Retinal pigment epithelial cell (primary cell): Measurements from ENCODE around the gene P2RX1.

Source experiments
- DNase-seq: peaks from one replicate; pipeline ENCODE4 v3.0.0-alpha.2; 2010; ENCODE audit warnings: low read depth
- H3K4me3 ChIP-seq: 2 replicates; pipeline ENCODE4 v1.5.1; 2011; ENCODE audit warnings: mild to moderate bottlenecking, low read length, control low read depth, moderate library complexity
- TF ChIP-seq, protein P1 (sequence below): conservative IDR thresholded peaks from 2 replicates; pipeline ENCODE4 v1.5.1; 2011; ENCODE audit warnings: low read depth, low read length, control low read depth, inconsistent platforms

P2RX1 gene

DNA sequence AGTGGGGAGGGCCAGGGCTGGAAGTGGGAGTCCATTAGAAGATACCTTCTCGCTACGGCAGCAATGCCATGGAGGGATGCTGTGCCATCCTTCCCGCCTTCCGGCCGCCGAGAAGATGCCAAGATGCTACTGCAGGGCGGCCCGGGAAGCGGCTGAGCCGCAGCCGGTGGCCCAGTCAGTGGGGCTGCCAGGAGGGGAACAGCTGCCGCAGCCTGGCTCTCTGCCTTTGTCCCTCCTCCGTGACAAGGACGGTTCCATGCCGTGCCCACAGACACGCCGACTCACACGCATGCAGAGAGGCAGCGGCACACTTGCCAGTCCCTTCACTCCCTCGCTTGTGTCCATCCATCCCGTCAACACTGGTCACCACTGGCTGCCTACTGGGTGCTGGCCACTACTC lies 50.0 kb downstream of the P2RX1 start:
- TF ChIP-seq, protein P1, sequence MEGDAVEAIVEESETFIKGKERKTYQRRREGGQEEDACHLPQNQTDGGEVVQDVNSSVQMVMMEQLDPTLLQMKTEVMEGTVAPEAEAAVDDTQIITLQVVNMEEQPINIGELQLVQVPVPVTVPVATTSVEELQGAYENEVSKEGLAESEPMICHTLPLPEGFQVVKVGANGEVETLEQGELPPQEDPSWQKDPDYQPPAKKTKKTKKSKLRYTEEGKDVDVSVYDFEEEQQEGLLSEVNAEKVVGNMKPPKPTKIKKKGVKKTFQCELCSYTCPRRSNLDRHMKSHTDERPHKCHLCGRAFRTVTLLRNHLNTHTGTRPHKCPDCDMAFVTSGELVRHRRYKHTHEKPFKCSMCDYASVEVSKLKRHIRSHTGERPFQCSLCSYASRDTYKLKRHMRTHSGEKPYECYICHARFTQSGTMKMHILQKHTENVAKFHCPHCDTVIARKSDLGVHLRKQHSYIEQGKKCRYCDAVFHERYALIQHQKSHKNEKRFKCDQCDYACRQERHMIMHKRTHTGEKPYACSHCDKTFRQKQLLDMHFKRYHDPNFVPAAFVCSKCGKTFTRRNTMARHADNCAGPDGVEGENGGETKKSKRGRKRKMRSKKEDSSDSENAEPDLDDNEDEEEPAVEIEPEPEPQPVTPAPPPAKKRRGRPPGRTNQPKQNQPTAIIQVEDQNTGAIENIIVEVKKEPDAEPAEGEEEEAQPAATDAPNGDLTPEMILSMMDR = no peak
- H3K4me3 ChIP-seq = no peak overlapping the region

DNA sequence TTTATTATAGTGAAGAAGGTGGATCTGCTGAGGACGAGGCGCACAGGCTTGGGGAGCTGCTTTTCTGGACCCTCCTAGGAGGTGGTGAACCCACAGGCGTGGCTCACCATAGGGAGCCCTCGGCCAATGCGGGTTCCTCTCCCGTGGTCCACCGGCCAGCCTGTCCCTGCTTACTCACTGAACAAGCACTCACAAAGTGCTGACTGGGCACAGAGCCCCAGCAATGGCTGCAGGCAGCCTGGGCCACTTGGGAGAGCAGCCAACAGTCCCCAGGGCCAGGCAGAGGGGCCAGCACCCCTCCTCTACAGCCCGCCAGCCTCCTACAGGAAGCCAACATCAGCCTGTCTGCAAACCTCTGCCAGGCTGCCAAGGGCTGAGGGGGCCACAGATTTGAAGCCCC lies 51.1 kb downstream of the P2RX1 start:
- no peak overlapping the region for H3K4me3 ChIP-seq
- TF ChIP-seq, protein P1 = no peak
- DNase-seq = no peak

More for the DNA sequence above, 50.0 kb downstream of the P2RX1 start:
- DNase-seq = no peak

DNA sequence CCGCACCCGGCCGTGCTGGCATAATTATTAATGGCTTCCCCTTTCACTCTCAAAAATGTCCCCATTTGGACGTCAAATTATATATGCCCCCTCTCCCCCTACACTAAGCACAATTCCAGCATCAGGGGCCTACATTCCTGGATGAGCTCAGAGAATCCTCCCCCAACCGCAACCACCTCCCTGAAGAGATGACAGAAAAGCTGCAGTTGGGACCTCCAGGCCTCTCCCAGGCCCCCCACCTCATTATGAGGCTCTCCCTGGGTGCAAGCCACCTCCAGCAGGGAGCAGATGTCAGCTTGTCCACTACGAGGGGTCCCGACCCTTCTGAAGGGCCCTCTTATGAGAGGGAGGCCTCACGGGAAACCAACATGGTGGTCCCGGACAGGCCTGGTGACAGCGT lies 51.7 kb downstream of the P2RX1 start:
- TF ChIP-seq, protein P1 = no peak
- DNase-seq = no peak
- H3K4me3 ChIP-seq = no peak overlapping the region

DNA sequence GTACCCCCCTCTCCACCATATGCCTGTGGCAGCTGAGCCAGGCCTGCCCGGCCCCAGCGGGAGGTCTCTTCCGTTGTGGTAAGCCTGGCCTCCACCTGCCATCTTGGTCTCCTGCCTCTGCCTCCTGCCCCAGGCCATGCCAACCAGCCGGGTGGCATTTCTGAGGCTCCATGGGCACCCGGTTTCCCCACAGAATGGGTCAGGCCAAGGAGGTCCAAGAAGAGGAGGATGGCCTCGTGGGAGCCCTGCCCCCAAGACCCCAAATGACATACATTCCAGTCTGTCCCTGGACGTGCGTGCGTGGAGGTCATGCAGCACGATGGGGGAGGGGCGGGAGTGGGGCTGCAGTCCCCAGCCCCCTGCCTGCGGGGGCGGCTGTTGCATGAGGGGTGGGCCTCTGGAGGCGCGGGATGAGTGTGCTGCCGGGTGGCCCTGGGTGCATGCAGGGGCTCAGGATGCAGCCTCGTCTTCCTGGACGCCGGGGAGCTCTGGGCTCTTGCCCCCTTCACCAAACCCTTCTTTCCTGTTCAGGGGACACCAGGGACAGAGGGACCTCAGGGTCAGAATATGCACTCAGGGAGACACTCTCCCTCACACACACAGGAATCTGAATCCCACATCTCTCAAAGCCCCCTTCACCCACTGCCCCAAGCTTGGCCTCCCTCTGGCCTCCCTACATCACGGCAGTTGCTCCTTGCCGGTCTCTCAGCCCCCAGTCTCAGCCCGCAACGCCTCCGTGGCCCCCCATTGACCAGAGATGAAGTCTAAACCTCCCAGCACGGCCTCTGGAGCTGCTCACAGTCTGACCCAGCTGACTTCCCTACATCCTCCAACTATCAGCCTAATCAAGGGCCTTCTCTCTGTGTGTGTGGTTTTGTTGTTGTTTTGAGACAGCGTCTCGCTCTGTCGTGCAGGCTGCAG lies 54.2 kb downstream of the P2RX1 start:
- no peak overlapping the region for H3K4me3 ChIP-seq
- DNase-seq = no peak
- TF ChIP-seq, protein P1 = no peak

DNA sequence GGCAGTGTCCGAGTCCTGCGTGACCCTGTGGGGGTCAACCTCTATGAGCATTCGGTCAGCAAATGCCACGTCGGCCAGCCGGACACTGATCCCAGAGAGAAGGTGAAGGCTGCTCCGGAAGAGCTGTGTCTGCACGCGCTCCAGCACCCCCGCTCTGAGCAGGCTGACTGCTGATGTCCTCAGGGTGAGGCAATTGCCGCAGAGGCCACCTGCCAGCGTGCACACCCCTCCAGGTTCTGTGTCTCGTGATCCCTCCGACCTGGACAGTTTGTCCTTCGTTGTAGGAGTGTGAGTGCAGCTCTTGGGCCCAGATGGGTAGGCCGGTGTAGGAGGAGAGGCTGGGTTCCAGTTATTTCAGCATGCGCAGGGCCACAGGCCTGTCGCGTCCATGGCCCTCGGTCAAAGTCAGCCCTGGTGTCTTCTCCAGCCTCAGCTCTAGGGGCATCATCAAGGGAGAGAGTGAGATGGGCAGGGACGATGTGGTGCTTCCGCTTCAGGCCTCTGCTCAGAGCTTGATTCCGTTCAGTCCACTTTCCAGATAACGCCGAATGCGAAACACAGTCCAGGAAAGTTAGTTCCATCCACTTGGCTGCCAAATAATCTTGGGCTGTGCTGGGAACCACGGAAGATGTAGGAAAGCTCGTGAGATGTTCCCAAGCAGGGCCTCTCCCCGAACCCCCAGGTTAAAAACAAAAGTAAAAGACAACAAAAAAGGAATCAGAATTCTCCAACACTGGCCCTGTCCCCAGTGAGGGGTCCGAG lies 55.1 kb downstream of the P2RX1 start:
- DNase-seq = no peak
- TF ChIP-seq, protein P1 = no peak
- H3K4me3 ChIP-seq = no peak overlapping the region

DNA sequence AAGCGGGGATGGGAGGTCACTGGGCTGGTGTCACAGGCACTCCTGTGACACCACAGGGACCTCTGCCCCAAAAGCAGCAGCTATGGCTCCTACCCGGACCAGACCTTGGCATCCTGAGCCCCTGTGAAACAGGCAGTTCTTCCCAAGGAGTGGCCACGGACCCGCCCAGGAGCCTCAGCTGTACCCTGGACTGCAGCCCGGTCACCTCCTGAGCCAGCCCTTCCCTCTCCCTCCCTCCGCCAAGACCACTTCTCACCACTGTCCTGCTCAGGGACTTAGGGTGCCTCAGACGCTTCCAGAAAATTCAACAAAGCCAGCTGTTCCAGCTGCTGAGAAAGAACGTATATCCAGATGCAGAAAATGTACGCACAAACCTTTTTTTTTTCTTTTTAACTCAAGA lies 56.3 kb downstream of the P2RX1 start:
- DNase-seq = no peak
- H3K4me3 ChIP-seq = no peak overlapping the region
- TF ChIP-seq, protein P1 = no peak
